Activated naive CD8-positive, alpha-beta T cell treated with anti-CD3 and anti-CD28 coated beads, Interleukin-2, amount 50 U/mL, for 24 hours (primary cell): ENCODE measurements around the gene OR10A3.

Experiments
- ATAC-seq: fragments of 150-1000 bp; cut with Tn5 transposase; one replicate; pipeline ENCODE4 v1.10.0; 2021
- DNase-seq: peaks from one replicate; pipeline ENCODE4 v3.0.0; 2021
- H3K27ac Mint-ChIP-seq: one replicate; pipeline ENCODE4 v1.8.0; 2021; ENCODE audit warnings: mild to moderate bottlenecking, mixed read lengths
- H3K27me3 Mint-ChIP-seq: one replicate; pipeline ENCODE4 v1.8.0; 2021; ENCODE audit warnings: mixed read lengths
- H3K36me3 Mint-ChIP-seq: one replicate; pipeline ENCODE4 v1.8.0; 2021; ENCODE audit warnings: low read depth, mixed read lengths
- H3K4me1 Mint-ChIP-seq: one replicate; pipeline ENCODE4 v1.8.0; 2021; ENCODE audit warnings: mixed read lengths
- H3K4me3 Mint-ChIP-seq: one replicate; pipeline ENCODE4 v1.8.0; 2021; ENCODE audit warnings: mild to moderate bottlenecking, moderate library complexity, mixed read lengths
- H3K9me3 Mint-ChIP-seq: one replicate; pipeline ENCODE4 v1.8.0; 2021; ENCODE audit warnings: mixed read lengths

Gene OR10A3

DNA sequence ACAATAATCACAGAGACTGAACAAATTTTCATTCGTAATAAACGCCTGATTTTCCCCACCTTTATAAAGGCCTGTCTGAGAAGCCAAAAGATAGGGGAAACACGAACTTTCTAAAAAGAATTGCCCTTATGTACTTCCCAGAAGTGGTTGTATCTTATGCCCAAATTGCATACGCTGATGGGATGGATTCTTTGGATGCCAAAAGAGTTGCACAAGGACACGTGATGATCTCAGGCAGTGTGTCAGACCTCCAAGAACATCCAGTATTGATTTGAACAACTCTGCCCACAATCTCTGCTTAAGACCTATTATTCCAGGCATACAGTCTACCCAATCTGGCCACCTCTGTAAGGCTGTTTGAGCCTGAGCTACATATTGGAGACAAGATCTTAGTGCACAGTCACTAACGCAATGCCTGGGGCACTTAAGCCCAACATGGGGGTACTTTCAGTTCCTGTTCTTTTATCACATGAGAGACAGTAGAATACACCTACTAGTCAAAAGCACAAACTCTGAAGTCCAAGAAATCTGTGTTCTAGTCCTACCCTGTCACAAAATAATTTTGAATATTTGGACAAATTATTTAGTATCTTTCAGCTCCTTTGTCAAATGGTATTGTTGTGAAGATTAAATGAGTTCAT, 49.3 kb downstream of the OR10A3 start:
- H3K27me3 Mint-ChIP-seq, result no peaks in the 10 kb centered on the region
- peaks cover 5% of the 10 kb centered on the region for H3K4me1 Mint-ChIP-seq
- DNase-seq (no peak), ATAC-seq (no peak)
- no peak overlapping the region for H3K27ac Mint-ChIP-seq
- H3K9me3 Mint-ChIP-seq, result no peaks in the 10 kb centered on the region
- no peak overlapping the region for H3K4me3 Mint-ChIP-seq
- H3K36me3 Mint-ChIP-seq, result no peaks in the 10 kb centered on the region

DNA sequence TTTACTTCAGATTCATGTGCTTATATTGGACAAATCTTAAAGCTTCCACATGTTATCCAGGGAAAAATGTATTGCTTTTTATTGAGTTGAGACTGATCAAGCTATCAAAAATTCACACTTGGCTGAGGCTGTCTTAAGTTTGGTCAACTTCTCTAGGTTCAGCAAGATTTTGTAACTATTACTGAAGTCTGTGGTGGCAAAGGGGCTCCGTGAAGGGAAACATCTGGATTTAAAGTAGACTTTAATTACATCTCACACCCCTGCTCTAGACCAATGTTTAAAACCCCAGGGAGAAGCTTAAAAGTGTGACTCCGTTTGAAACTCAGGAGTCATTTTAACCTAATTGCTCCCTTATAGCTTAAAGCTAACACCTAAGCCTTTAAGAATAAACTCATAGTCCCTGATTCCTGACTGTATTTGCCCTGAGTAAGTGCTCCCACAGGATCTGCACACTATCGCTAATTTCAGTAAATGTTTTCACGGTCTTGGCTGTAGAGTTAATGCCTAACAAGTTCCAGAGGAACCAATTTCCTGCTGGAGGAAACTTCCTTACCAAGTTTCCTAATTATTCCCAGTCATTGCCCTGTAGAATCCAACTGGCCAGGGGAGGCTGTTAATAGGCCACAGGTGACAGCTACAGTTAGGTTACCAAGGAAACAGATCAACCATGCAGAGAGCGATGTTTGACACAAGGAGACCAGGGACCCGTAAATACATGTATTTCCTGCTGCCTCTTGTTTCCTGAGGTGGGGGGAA, 50.9 kb downstream of the OR10A3 start:
- Mint-ChIP-seq H3K4me1 (peaks cover 5% of the 10 kb centered on the region), H3K36me3 (no peaks in the 10 kb centered on the region), H3K27me3 (no peaks in the 10 kb centered on the region), H3K9me3 (no peaks in the 10 kb centered on the region), H3K27ac (no peak overlapping the region), H3K4me3 (no peak overlapping the region)
- DNase-seq (no peak), ATAC-seq (no peak)

DNA sequence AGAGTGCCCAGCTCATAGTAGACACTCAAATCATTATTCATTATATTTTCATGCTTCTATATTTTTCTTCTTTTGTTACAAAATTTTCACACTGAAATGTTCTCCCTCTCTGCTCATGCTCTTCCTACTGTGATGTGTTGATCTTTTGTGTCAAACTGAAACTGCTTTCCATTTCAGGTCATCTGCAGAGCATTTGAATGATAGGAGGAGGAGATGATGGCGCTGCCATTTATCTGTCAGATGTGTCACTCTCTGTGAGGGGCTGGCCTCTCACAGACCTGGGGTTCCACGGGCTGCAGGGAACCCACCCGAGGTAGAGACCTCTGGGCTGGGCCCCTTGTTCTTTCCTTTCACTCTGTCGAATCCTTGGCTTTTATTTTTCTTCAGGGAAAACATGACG, 51.5 kb downstream of the OR10A3 start:
- no peaks in the 10 kb centered on the region for H3K36me3 Mint-ChIP-seq
- H3K4me1 Mint-ChIP-seq, result peaks cover 5% of the 10 kb centered on the region
- H3K4me3 Mint-ChIP-seq, result no peak overlapping the region
- ATAC-seq (peak; percentile 24), DNase-seq (no peak)
- no peaks in the 10 kb centered on the region for H3K27me3 Mint-ChIP-seq
- no peaks in the 10 kb centered on the region for H3K9me3 Mint-ChIP-seq
- H3K27ac Mint-ChIP-seq, result no peak overlapping the region
